ENCODE measurements around the gene NAE1.

The NAE1 gene

DNA sequence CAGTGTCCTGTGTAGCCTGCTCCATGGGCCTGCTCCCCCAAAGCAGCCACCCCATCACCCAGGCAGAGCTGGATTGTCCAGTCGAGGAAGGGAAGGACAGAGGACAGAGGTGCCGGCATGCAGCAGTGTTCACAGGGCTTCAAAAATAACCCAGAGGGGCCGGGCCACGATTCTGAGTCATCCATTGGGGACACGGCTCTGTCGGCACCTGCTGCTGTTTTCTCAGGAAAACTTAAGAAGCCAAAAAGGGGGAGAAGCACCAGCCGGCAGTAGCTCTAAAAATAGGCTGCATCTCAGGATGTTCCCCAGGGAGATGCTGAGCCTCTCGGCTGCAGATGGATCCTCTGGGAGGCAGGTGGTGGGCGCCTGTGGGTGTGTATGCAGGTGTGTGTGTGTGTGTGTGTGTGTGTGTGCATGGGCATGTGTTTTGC is 15.0 kb upstream of the NAE1 start:
- Histone ChIP-seq H3K9me3 (ENCODE audit: insufficient read depth, low read depth, low read length) (no peaks in the 10 kb centered on the region), H3K79me2 (ENCODE audit: insufficient read depth, low read length) (no peaks in the 10 kb centered on the region), H3K9me2 (replicated peaks; ENCODE audit: low read depth, low read length) (no peaks in the 10 kb centered on the region), H3K9ac (ENCODE audit: low read depth, low read length, poor library complexity, severe bottlenecking) (no peak overlapping the region), H3K36me3 (ENCODE audit: insufficient read depth, low read length) (no peaks in the 10 kb centered on the region), H3K4me3 (ENCODE audit: low read length, poor library complexity, severe bottlenecking) (no peak overlapping the region), H4K20me1 (ENCODE audit: insufficient read depth, low read length, poor library complexity, severe bottlenecking) (no peaks in the 10 kb centered on the region), H3F3A (ENCODE audit: low read depth) (no peaks in the 10 kb centered on the region), H3K4me1 (ENCODE audit: insufficient read depth, low read length, poor library complexity, severe bottlenecking) (no peaks in the 10 kb centered on the region), H3K4me2 (ENCODE audit: low read depth, low read length, poor library complexity, severe bottlenecking) (no peak overlapping the region), H3K27me3 (ENCODE audit: insufficient read depth, low read length, poor library complexity, severe bottlenecking) (no peaks in the 10 kb centered on the region), H2AFZ (ENCODE audit: low read length) (no peak overlapping the region)
- TF ChIP-seq EZH2phosphoT487 (IDR thresholded peaks at IDR 0.05; ENCODE audit: borderline replicate concordance) (no peak), CTCF (conservative IDR thresholded peaks at IDR 0.05; ENCODE audit: low read length) (no peak)

- TF ChIP-seq EZH2phosphoT487 (IDR thresholded peaks at IDR 0.05; ENCODE audit: borderline replicate concordance) (no peak), CTCF (conservative IDR thresholded peaks at IDR 0.05; ENCODE audit: low read length) (no peak)
- Histone ChIP-seq H3K9me2 (replicated peaks; ENCODE audit: low read depth, low read length) (no peaks in the 10 kb centered on the region), H2AFZ (ENCODE audit: low read length) (no peak overlapping the region), H3F3A (ENCODE audit: low read depth) (no peaks in the 10 kb centered on the region), H3K4me1 (ENCODE audit: insufficient read depth, low read length, poor library complexity, severe bottlenecking) (no peaks in the 10 kb centered on the region), H3K4me3 (ENCODE audit: low read length, poor library complexity, severe bottlenecking) (no peak overlapping the region), H3K27me3 (ENCODE audit: insufficient read depth, low read length, poor library complexity, severe bottlenecking) (no peaks in the 10 kb centered on the region), H3K9ac (ENCODE audit: low read depth, low read length, poor library complexity, severe bottlenecking) (no peak overlapping the region), H3K36me3 (ENCODE audit: insufficient read depth, low read length) (no peaks in the 10 kb centered on the region), H3K9me3 (ENCODE audit: insufficient read depth, low read depth, low read length) (no peaks in the 10 kb centered on the region), H4K20me1 (ENCODE audit: insufficient read depth, low read length, poor library complexity, severe bottlenecking) (no peaks in the 10 kb centered on the region), H3K4me2 (ENCODE audit: low read depth, low read length, poor library complexity, severe bottlenecking) (no peak overlapping the region), H3K79me2 (ENCODE audit: insufficient read depth, low read length) (no peaks in the 10 kb centered on the region)
Observed at GRCh38 chr16:66845080-66845410, 14.3 kb upstream of the NAE1 start.

GRCh38 chr16:66844342-66845079 is 13.7 kb upstream of the NAE1 start, which contains the start of gene CA7:
Gene CA7 (plus strand): TSS chr16:66844414. CDS start chr16:66844488, 74 bp downstream.
- H3F3A ChIP-seq (ENCODE audit: low read depth) = no peaks in the 10 kb centered on the region
- no peak within 1 kb of the TSS for H3K9ac ChIP-seq (ENCODE audit: low read depth, low read length, poor library complexity, severe bottlenecking)
- H3K4me3 ChIP-seq (ENCODE audit: low read length, poor library complexity, severe bottlenecking) = no peak within 1 kb of the TSS
- no peaks in the 10 kb centered on the region for H3K4me1 ChIP-seq (ENCODE audit: insufficient read depth, low read length, poor library complexity, severe bottlenecking)
- no peaks in the 10 kb centered on the region for H3K27me3 ChIP-seq (ENCODE audit: insufficient read depth, low read length, poor library complexity, severe bottlenecking)
- no peak within 1 kb of the TSS for H2AFZ ChIP-seq (ENCODE audit: low read length)
- no peaks in the 10 kb centered on the region for H3K9me3 ChIP-seq (ENCODE audit: insufficient read depth, low read depth, low read length)
- H3K9me2 ChIP-seq (replicated peaks; ENCODE audit: low read depth, low read length) = no peaks in the 10 kb centered on the region
- TF ChIP-seq EZH2phosphoT487 (IDR thresholded peaks at IDR 0.05; ENCODE audit: borderline replicate concordance) (no peak), CTCF (conservative IDR thresholded peaks at IDR 0.05; ENCODE audit: low read length) (no peak)
- H3K36me3 ChIP-seq (ENCODE audit: insufficient read depth, low read length) = no peaks in the 10 kb centered on the region
- H4K20me1 ChIP-seq (ENCODE audit: insufficient read depth, low read length, poor library complexity, severe bottlenecking) = no peaks in the 10 kb centered on the region
- no peaks in the 10 kb centered on the region for H3K79me2 ChIP-seq (ENCODE audit: insufficient read depth, low read length)
- no peak within 1 kb of the TSS for H3K4me2 ChIP-seq (ENCODE audit: low read depth, low read length, poor library complexity, severe bottlenecking)
